Naive thymus-derived CD8-positive, alpha-beta T cell (primary cell): ENCODE results near the gene GPR146. TPM values are rescaled to one million over a fixed set of nuclear protein-coding genes. Genes with fewer than 3 reads are reported as not detected.
"Not testable (repeated sequence)": the region's sequence is repeated elsewhere in the genome, so short reads cannot be mapped to it uniquely, and the experiment has no call there.

Source experiments
- ATAC-seq, 2 donors: fragments of 150-1000 bp; cut with Tn5 transposase in 1 of 2; sonication (Bioruptor Pico), chemical (Tn5 transposase) in 1 of 2; 1 replicate in 1 of 2; 2 replicates in 1 of 2; pipeline ENCODE4 v1.10.0; 2021; ENCODE audit warnings: mild to moderate bottlenecking in 2 of 2, moderate library complexity in 2 of 2
- POLR2A ChIA-PET: fragments of 350-600 bp; sonication (Branson Sonifier 250); formaldehyde crosslinking; loops from one replicate; lab custom pipeline; 2021; ENCODE audit warnings: antibody characterized with exemption; lab: Charles Lee
- DNase-seq, 10 donors: peaks; one replicate each; pipeline versions ENCODE4 v3.0.0 to v3.0.0-alpha.2; 2020 to 2022
- H3K27ac Mint-ChIP-seq, 10 donors: one replicate each; pipeline ENCODE4 v1.8.0; 2020 to 2022; ENCODE audit warnings: mild to moderate bottlenecking in 10 of 10, mixed read lengths in 10 of 10, moderate library complexity in 4 of 10, inconsistent platforms in 1 of 10
- H3K27me3 Mint-ChIP-seq, 5 donors: one replicate each; pipeline ENCODE4 v1.8.0; 2021 to 2022; ENCODE audit warnings: mixed read lengths in 5 of 5
- H3K36me3 Mint-ChIP-seq, 3 donors: one replicate each; pipeline ENCODE4 v1.8.0; 2020 to 2022; ENCODE audit warnings: mixed read lengths in 3 of 3, mild to moderate bottlenecking in 2 of 3, inconsistent platforms in 1 of 3
- H3K4me1 Mint-ChIP-seq, 4 donors: one replicate each; pipeline ENCODE4 v1.8.0; 2021 to 2022; ENCODE audit warnings: mixed read lengths in 4 of 4
- H3K4me3 Mint-ChIP-seq, 10 donors: one replicate each; pipeline ENCODE4 v1.8.0; 2020 to 2022; ENCODE audit warnings: mild to moderate bottlenecking in 10 of 10, mixed read lengths in 10 of 10, moderate library complexity in 6 of 10, inconsistent platforms in 1 of 10
- H3K9me3 Mint-ChIP-seq, 9 donors: one replicate each; pipeline ENCODE4 v1.8.0; 2020 to 2022; ENCODE audit warnings: mixed read lengths in 9 of 9, mild to moderate bottlenecking in 3 of 9, inconsistent platforms in 1 of 9, moderate library complexity in 1 of 9
- polyA plus RNA-seq, 3 donors: library from polyadenylated mRNA; unstranded; fragments of 300-500 nt; fragmentation: Illumina TruSeq; gene quantifications; one replicate each; pipeline ENCODE4 v1.2.3, GENCODE V29; 2021
- total RNA-seq, 8 experiments: library from RNA in 2 of 8; stranded (reverse) in 2 of 8; gene quantifications; one replicate each; pipeline ENCODE4 v1.2.3 and lab custom pipeline; 2021 to 2026

GPR146 gene, protein sequence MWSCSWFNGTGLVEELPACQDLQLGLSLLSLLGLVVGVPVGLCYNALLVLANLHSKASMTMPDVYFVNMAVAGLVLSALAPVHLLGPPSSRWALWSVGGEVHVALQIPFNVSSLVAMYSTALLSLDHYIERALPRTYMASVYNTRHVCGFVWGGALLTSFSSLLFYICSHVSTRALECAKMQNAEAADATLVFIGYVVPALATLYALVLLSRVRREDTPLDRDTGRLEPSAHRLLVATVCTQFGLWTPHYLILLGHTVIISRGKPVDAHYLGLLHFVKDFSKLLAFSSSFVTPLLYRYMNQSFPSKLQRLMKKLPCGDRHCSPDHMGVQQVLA
- total RNA-seq (1 to 10 TPM; 7.0 to 9.5 TPM), polyA plus RNA-seq (1 to 10 TPM; 1.4 to 3.8 (median 2.5) TPM), total RNA-seq (lab: John Stamatoyannopoulos, UW) (0.06 to 3.4 (median 1.8) reads per million in 6 experiments)

DNA sequence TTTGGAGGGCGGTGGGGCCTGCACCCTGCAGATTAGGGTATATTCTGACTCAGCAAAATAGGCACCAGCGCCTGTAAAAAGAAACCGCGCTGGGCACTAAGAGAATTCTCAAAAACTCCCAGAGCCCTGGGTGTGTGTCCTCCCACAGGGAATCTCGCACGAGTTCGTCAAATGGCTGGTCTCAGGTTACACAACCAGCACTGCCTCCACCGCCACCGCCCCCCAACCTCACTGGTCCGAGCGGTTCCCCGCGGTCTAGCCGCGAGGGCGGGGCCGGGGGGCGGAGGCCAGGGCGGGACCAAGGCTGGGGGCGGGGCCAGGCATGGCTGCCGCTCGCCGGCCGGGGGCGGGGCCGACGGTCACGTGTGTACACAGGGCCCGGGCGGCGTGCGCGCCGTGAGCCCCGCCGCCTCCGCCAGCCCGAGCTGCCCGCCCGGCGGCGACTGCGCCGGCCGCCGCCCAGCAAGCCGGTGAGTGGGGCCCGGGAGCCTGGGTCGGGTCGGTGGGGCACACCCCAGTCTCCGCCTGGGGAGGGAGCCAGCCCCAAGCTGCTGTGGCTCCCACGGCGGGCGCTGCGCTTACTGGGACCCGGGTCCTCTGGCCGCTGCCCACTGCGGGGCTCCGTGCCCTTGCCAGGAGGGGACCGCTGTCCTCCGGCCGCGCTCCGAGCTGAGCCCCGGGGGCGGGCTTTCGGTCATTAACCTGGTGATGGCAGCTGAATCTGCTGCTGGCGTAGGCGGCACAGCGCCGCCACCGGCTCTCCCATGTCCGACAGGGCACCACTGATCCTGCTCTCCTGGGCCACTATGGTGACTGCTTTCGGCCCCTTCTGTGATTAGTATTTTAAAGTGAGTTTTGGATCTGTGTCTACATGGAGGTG lies at the start of gene GPR146:
GPR146 (plus strand) TSS at position 358 of the 880 bp plus-strand sequence. CDS start 12,970 bp downstream, outside the sequence.
- ATAC-seq (peak; percentile 86 to 89), DNase-seq (peak; percentile 73 to 94 (median 89))
- peaks cover 0 to 20% (median 0%) of the 10 kb centered on the region in 5 donors for H3K27me3 Mint-ChIP-seq
- H3K9me3 Mint-ChIP-seq = no peaks in the 10 kb centered on the region
- peaks cover 25 to 71% (median 59%) of the 10 kb centered on the region in 4 donors for H3K4me1 Mint-ChIP-seq
- H3K27ac Mint-ChIP-seq = peak within 1 kb of the TSS; percentile 23 to 93 (median 88)
- H3K4me3 Mint-ChIP-seq = peak within 1 kb of the TSS; percentile 78 to 94 (median 88)
- POLR2A ChIA-PET = interaction anchor here (0.7 to 5.4 kb wide), 11 partner anchors 10 to 135 kb away, joined by 3 to 35 read pairs (median 4); partner anchors contain the start of genes COX19 and ZFAND2A
- H3K36me3 Mint-ChIP-seq = no peaks in the 10 kb centered on the region

DNA sequence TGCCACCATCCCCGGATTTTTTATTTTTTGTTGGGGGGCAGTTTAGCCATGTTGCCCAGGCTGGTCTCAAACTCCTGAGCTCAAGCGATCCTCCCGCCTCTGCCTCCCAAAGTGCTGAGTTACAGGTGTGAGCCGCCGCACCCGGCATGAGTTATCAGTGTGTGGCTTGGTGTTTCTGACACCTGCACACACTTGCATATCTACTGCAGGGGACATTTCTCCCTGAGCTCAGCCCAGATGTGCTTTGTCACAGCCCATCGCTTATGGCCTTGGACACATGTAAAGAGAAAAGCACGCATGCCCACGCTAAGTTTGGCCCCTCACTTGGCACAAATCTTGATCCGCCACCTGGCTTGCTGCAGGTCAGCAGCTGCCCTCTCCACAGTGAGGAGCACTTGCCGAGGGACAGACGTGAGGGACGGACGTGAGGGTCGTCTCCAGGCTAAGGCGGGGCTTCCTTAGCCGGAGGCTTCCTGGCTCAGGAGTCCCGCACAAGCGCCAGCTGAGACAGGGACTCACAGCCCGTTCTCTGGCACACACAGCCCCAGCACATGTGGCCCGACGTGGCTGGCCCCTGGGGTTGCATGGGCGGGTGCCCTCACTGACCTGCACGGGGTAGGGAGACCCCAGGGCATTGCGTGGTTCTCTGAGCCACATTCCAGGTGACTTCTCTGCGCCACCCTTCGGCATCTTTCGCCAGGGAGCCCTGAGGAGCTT lies 49.6 kb upstream of the GPR146 start:
- Mint-ChIP-seq H3K9me3 (no peaks in the 10 kb centered on the region), H3K27me3 (no peaks in the 10 kb centered on the region), H3K27ac (peak overlapping the region in 1 of 10 donors; percentile 15), H3K4me1 (peaks cover 3 to 8% (median 6%) of the 10 kb centered on the region in 4 donors), H3K4me3 (no peak overlapping the region), H3K36me3 (peaks cover 0 to 7% (median 0%) of the 10 kb centered on the region in 3 donors)
- DNase-seq (no peak), ATAC-seq (no peak)
- POLR2A ChIA-PET = interaction anchor here (1.8 to 3.8 kb wide), 3 partner anchors 18 to 166 kb away, joined by 4 to 36 read pairs (median 21); partner anchors contain the start of gene COX19

DNA sequence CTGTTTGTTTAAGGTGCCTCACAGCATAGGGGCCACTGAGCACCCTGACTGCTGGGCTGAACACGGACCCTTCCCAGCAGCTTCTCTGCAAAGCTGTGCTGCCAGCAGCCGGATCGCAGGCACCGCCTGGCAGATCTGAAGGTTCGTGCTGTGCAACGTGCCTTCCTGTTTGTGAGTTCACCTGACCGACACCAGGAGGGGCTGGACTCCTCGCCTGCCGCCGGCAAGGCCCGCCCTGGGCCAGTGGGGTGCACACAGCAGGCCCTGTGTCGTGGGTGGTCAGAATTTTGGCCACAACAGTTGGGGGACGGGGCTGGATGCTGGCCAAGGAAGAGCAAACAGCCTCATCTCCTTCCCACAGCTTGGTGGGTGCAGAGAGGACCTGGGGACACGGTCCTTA lies 48.8 kb upstream of the GPR146 start:
- Mint-ChIP-seq H3K36me3 (peaks cover 0 to 7% (median 0%) of the 10 kb centered on the region in 3 donors), H3K4me1 (peaks cover 3 to 8% (median 6%) of the 10 kb centered on the region in 4 donors), H3K4me3 (no peak overlapping the region), H3K27me3 (no peaks in the 10 kb centered on the region), H3K9me3 (no peaks in the 10 kb centered on the region), H3K27ac (no peak overlapping the region)
- POLR2A ChIA-PET = interaction anchor here (1.0 to 3.8 kb wide), 2 partner anchors 19 to 49 kb away, joined by 4 to 21 read pairs; partner anchors contain the start of gene COX19
- DNase-seq = no peak
- no peak for ATAC-seq

DNA sequence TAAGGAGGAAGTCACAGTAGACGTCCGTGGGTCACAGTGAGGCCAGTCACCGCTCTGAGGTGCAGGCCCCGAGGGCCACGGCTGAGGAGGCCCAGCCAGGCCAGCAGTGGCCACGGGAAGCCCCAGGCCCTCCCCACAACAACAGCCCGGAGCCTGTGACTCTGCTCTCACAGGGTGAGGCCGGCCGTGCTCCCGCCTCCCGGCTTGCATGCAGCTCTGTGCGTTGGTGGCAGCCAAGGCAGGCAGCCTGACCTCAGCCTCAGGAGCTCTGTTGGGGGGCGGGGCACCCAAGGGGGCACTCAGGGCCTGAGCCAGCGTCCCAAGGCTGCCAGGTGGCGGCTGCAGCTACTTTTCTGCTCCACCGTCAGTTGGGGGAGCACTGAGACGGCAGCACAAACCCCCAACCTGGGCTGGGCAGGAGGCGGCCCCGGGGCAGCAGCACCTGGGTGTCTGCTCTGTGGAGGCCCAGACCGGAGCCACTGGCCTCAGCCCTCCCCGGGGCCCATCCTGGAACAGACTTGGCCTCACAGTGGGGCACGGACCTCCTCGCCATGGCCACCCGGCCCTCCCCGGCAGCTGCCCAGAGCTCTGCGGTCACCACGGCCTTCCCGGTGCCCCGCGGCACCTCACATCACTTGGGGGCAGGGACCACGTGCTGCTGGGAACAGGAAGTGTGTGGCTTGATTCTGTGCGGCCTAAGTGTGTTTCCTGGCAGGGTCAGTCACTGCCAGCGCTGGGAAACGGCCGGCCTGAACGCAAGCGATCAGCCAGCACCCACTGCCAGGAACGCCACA lies 48.1 kb upstream of the GPR146 start:
- H3K4me3 Mint-ChIP-seq = no peak overlapping the region
- no peaks in the 10 kb centered on the region for H3K27me3 Mint-ChIP-seq
- H3K36me3 Mint-ChIP-seq = peaks cover 0 to 7% (median 0%) of the 10 kb centered on the region in 3 donors
- POLR2A ChIA-PET = interaction anchor here (0.6 to 1.0 kb wide), 2 partner anchors 25 to 49 kb away, joined by 3 to 4 read pairs; no protein-coding TSS in a partner anchor
- peaks cover 0 to 1% (median 0%) of the 10 kb centered on the region in 9 donors for H3K9me3 Mint-ChIP-seq
- ATAC-seq (no peak), DNase-seq (no peak)
- no peak overlapping the region for H3K27ac Mint-ChIP-seq
- H3K4me1 Mint-ChIP-seq = peaks cover 5 to 8% (median 7%) of the 10 kb centered on the region in 4 donors

DNA sequence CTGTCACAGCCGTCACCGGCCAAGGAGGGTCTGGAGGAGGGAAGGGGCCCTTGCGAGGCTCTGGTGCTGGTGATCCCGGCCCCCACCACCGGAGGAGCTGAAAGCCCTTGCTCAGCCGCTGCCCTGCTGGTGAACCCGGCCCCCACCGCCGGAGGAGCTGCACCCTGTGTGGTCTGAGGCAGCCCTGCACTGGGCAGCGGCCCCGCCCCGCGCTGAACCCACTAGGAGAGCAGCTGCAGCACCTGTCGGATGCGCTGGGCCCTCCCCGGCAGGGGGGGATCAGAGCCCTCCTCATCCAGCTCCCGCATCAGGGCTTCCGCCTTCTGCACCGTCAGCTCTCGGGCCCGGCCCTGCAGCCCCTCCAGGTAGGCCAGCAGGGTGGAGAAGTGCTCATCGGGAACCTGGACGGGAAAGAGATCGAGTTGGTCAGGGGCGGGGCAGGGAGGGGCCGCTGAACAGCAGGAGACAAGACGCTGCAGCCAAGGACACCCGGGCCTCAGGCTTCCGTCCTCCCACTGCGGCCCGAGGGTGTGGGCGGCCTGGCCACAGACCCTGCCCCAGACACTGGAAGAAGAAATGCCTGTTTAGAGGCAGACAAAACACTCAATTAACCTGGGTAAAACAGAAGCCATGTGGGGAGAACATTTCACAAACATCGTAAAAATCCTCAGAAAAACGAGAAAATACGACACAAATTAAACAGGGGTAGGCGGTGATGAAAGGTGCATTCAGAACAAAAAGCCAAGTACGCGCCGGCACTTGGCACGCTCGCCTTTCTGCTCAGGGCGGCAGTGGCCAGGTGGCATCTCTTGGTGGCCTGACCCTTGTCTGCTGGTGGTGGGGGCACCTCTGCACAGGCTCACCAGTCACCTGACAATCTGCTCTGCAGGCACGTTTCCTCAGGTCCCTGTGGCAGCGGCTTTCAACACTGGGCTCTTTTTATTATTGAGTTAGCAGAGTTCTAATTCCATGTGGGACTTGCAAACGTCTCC lies 46.6 kb upstream of the GPR146 start:
- Mint-ChIP-seq H3K9me3 (peaks cover 0 to 1% (median 0%) of the 10 kb centered on the region in 9 donors), H3K36me3 (peaks cover 0 to 7% (median 0%) of the 10 kb centered on the region in 3 donors), H3K27ac (no peak overlapping the region), H3K4me1 (peaks cover 5 to 8% (median 7%) of the 10 kb centered on the region in 4 donors), H3K27me3 (no peaks in the 10 kb centered on the region), H3K4me3 (no peak overlapping the region)
- POLR2A ChIA-PET = interaction anchor here (0.6 kb wide), 1 partner anchor 135 kb away, joined by 12 read pairs; no protein-coding TSS in a partner anchor
- ATAC-seq (no peak), DNase-seq (no peak)

DNA sequence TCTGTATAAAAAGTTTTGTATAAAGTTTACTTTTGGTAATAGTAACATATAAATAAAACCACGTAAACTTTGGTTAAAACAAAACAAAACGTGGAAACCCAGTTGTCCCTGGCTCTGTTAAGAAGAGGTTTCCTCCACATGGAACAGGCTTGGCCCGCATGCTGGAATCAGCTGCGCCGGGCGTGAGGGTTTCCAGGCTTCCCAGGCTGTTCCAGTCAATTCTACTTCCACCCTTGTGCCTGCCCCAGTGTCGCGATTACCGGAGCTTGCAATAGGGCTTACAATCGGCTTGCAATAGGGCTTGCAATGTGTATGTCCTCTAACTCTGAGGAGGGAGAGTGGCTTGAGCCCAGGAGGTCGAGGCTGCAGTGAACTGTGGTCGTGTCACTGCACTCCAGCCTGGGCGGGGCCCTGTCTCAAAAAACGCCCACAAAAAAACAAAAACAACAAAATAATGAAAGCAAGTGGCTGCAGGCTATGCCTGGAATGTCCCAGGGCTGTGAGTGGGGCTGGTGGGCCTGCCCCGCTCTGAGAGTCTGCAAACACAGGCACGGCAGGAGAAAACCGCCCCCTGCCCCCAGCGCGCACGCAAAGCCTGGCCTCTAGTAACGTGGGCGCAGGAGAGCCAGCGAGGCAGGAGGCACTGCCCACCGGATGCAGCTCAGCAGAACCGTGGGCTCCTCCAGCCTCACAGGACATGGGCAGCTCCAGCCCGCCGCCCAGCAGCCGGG lies 45.0 kb upstream of the GPR146 start:
- POLR2A ChIA-PET = no interaction called here
- DNase-seq = no peak
- H3K4me1 Mint-ChIP-seq = peaks cover 0 to 4% (median 1%) of the 10 kb centered on the region in 4 donors

DNA sequence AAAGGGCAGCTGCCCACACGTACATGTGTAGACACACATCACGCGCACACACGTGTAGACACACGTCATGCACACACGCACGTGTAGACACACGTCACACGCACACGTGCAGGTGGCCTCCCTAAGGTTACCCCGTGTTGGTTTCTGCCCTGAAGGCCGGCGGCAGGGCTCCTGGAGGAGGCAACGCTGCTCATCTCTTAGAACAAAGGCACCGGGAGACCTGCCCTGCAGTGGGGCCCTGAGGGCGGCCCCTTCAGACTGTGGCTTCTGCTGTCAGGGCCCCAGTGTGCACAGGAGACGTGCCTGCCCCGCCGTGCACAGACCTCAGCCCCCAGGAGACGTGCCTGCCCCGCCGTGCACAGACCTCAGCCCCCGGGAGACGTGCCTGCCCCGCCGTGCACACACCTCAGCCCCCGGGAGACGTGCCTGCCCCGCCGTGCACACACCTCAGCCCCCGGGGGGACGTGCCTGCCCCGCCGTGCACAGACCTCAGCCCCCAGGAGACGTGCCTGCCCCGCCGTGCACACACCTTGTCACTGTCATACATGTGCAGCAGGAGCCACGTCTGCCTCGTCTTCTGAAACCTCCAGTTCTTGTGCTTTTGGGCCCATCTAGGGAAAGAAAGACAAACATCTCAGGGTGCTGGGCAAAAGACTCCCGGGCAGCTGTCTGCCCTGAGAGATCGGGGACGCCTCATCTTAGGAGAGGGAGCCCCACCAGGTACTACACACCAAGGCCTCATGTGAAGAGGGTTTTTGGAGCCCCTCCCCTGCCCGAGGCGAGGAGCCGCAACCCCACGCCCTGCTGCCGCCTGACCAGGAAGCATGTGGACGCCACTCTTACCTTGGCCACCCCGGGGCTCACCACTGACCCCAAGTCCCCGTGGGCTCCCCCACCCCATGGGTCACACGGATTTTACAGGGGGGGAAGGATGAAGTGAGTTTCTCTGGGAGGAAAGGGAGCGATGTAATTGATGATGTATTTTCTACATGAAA lies 44.1 kb upstream of the GPR146 start:
- DNase-seq = no peak
- peaks cover 0 to 7% (median 0%) of the 10 kb centered on the region in 3 donors for H3K36me3 Mint-ChIP-seq
- H3K4me1 Mint-ChIP-seq = peaks cover 0 to 7% (median under 1%) of the 10 kb centered on the region in 4 donors

More for the DNA sequence above, 45.0 kb upstream of the GPR146 start:
- Mint-ChIP-seq H3K36me3 (peaks cover 0 to 7% (median 0%) of the 10 kb centered on the region in 3 donors), H3K4me3 (no peak overlapping the region), H3K27me3 (no peaks in the 10 kb centered on the region), H3K27ac (peak overlapping the region in 1 of 10 donors; percentile 17), H3K9me3 (peaks cover 0 to 1% (median 0%) of the 10 kb centered on the region in 9 donors)
- no peak for ATAC-seq

DNA sequence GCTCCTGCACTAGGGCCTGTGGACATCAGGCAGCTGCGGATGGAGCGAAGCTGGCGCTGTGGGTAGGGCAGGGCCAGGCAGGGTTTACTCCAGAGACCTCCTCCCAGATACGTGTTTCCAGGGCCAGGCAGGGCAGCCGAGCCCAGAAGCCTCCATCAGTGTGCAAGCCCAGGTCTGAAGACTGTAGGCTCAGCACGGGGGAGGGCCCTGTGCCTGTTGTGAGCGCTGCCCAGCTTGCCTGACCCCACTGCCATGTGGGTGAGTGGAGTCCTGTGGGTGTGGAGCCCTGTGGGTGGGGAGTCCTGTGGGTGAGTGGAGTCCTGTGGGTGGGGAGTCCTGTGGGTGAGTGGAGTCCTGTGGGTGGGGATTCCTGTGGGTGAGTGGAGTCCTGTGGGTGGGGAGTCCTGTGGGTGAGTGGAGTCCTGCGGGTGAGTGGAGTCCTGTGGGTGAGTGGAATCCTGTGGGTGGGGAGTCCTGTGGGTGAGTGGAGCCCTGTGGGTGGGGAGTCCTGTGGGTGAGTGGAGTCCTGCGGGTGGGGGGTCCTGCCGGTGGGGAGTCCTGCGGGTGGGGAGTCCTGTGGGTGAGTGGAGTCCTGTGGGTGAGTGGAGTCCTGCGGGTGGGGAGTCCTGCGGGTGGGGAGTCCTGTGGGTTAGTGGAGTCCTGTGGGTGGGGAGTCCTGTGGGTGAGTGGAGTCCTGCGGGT lies 43.1 kb upstream of the GPR146 start:
- peaks cover 0 to 12% (median 0%) of the 10 kb centered on the region in 3 donors for H3K36me3 Mint-ChIP-seq
- H3K27me3 Mint-ChIP-seq, ATAC-seq, H3K4me3 Mint-ChIP-seq, DNase-seq, H3K9me3 Mint-ChIP-seq, POLR2A ChIA-PET, H3K4me1 Mint-ChIP-seq: not testable (repeated sequence)
- H3K27ac Mint-ChIP-seq = peak overlapping the region in 1 of 10 donors; percentile 65

More for the DNA sequence above, 44.1 kb upstream of the GPR146 start:
- POLR2A ChIA-PET = no interaction called here
- Mint-ChIP-seq H3K9me3 (peaks cover 0 to 1% (median 0%) of the 10 kb centered on the region in 9 donors), H3K27me3 (no peaks in the 10 kb centered on the region), H3K4me3 (no peak overlapping the region), H3K27ac (peak overlapping the region in 1 of 10 donors; percentile 65)
- ATAC-seq = no peak
